Measurements from ENCODE around the gene WDR74. TPM values are rescaled to one million over a fixed set of nuclear protein-coding genes. Genes with fewer than 3 reads are reported as not detected.
"Not testable (repeated sequence)": the region's sequence is repeated elsewhere in the genome, so short reads cannot be mapped to it uniquely, and the experiment has no call there.

WDR74 gene
- polyA plus RNA-seq, 3 donors from 2014 or later, result 28.8 to 39.0 (median 31.9) TPM

GRCh38 chr11:62842171-62842741 is 2.9 kb upstream of the WDR74 start:
- H3K36me3 Mint-ChIP-seq, result peaks cover 0 to 3% (median 3%) of the 10 kb centered on the region in 3 donors
- no peaks in the 10 kb centered on the region for H3K9me3 Mint-ChIP-seq
- peaks cover 0 to 7% (median 5%) of the 10 kb centered on the region in 3 donors for H3K27me3 Mint-ChIP-seq (ENCODE audit: low read depth in 3 of 3)
- DNase-seq, result peak; percentile 32 to 46 (median 42)
- peaks cover 21 to 29% of the 10 kb centered on the region in 2 donors for H3K4me1 Mint-ChIP-seq
- H3K27ac Mint-ChIP-seq, result no peak overlapping the region
- no peak overlapping the region for H3K4me3 Mint-ChIP-seq

GRCh38 chr11:62841361-62842170 is 2.2 kb upstream of the WDR74 start:
- H3K9me3 Mint-ChIP-seq, result no peaks in the 10 kb centered on the region
- DNase-seq, result peak; percentile 87 to 94 (median 93)
- peaks cover 22 to 31% of the 10 kb centered on the region in 2 donors for H3K4me1 Mint-ChIP-seq
- H3K36me3 Mint-ChIP-seq, result peaks cover 0 to 5% (median 3%) of the 10 kb centered on the region in 3 donors
- peaks cover 0 to 7% (median 5%) of the 10 kb centered on the region in 3 donors for H3K27me3 Mint-ChIP-seq (ENCODE audit: low read depth in 3 of 3)
- no peak overlapping the region for H3K4me3 Mint-ChIP-seq
- H3K27ac Mint-ChIP-seq, result no peak overlapping the region

DNA sequence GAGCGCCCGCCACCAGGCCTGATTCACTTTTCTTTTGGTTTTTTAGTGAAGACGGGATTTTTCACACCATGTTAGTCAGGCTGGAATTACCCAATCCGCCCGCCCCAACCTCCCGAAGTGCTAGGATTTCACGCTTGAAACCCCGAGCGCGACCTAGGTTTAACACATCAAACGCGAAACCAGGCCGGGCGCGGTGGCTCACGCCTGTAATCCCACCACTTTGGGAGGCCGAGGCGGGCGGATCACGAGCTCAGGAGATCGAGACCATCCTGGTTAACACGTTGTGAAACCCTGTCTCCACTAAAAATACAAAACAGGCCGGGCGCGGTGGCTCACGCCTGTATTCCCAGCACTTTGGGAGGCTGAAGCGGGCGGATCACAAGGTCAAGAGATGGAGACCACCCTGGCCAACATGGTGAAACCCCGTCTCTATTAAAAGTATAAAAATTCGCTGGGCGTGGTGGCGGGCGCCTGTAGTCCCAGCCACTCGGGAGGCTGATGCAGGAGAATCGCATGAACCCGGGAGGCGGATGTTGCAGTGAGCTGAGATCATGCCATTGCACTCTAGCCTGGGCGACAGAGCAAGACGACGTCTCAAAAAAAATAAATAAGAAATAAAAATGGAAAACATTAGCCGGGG is 1.5 kb upstream of the WDR74 start:
- H3K27ac Mint-ChIP-seq; H3K27me3 Mint-ChIP-seq (ENCODE audit: low read depth in 3 of 3); H3K9me3 Mint-ChIP-seq; H3K36me3 Mint-ChIP-seq; H3K4me3 Mint-ChIP-seq: not testable (repeated sequence)
- peaks cover 22 to 33% of the 10 kb centered on the region in 2 donors for H3K4me1 Mint-ChIP-seq
- peak; percentile 89 to 93 (median 92) for DNase-seq

- Mint-ChIP-seq H3K4me3 (peak overlapping the region in 1 of 5 donors; percentile 25), H3K27ac (peak overlapping the region in 1 of 6 donors; percentile 51), H3K9me3 (no peaks in the 10 kb centered on the region), H3K27me3 (ENCODE audit: low read depth in 3 of 3) (peaks cover 5 to 17% (median 13%) of the 10 kb centered on the region in 3 donors), H3K36me3 (peaks cover 3 to 15% (median 4%) of the 10 kb centered on the region in 3 donors), H3K4me1 (peaks cover 46 to 53% of the 10 kb centered on the region in 2 donors)
- DNase-seq, result no peak
These were observed 4.1 kb downstream of the WDR74 start for GRCh38 chr11:62835336-62835735.

DNA sequence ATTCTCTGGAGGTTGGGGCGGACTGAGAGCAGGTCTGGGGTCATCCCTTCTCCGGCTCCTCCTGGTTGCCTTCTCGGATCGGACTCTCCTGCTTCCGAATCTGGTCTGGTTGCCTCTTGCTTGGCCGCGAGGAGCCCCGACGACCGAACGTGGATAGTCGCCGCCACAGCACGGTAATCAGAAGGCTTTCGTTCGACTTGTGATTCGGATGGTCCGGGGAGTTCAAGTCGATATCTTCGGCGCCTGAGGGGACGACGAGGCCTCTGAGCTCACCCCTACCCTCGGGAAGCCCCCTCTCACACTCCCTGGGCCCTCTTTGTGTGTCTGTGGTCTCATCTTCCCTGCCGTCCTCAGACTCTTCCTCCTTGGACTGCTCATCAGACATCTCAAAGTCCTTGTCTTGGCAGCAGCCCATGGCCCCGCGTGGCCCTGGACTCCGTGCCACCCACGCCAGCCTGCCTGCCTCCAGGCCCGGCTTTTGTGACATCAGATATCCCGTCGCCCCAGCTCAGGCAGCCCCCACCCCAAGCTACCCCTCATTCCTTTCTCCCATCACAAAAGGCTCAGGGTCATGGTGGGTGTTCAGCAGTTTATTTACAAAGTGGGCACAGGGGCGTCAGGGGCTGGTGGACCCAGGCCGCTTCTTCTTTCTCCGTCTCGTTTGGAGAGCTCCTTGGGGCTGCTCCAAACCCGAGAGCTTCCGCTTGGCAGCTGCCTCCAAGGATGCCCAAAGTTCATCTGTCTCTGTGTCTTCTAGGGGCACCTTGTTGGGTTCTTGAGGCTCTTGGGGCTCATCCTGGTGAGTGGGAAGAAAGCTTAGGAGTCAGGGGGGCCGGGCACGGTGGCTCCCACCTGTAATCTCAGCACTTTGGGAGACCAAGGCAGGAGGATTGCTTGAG is 6.8 kb downstream of the WDR74 start, which contains the start of gene TEX54:
TSS of gene TEX54 (minus strand) at position 506 of the 899 bp plus-strand sequence.
- DNase-seq, result no peak
- H3K27me3 Mint-ChIP-seq (ENCODE audit: low read depth in 3 of 3), result peaks cover 5 to 10% (median 8%) of the 10 kb centered on the region in 3 donors
- no peaks in the 10 kb centered on the region for H3K9me3 Mint-ChIP-seq
- peaks cover 34 to 51% of the 10 kb centered on the region in 2 donors for H3K4me1 Mint-ChIP-seq
- H3K4me3 Mint-ChIP-seq, result peak within 1 kb of the TSS; percentile 93 to 97 (median 95)
- peaks cover 2 to 15% (median 4%) of the 10 kb centered on the region in 3 donors for H3K36me3 Mint-ChIP-seq
- H3K27ac Mint-ChIP-seq, result peak within 1 kb of the TSS; percentile 95 to 100 (median 98)

DNA sequence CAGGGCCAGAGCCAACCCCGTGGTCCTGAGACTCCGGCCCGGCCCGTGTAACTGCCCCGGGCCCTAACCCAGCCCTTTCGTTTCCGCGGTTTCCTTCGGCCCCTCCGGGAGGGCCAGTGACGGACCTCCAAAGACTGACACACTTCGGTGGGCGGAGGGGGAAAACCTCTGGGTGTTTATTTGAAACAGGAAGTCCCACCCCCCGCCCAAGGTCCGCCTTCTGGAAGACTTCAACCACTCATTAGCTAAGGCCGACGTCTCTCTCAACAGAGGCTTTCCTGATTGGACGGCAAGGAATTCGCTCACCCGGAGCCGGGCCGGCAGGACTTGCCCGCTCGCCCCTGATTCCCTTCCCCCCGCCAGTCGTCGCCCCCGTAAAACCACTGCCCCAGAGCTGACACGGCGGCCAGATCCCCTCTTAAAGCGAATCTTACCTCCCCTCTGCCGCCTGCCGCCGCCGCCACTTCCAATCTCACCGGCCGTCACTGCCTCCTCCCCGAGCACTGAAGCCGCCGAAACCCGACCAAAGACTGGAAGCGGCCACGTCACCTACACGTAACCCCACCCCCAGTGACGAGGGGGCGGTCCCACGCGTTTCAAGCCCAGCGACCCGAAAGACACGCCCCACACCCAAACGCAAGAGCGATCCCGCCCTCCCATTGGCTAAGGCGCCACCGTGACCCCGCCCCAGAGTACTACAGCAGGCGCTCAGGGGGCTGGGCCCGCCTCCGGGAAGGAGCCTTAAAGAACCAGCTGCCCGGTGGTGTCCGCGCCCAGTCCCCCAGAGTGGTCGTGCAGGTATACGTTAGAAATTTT is 7.7 kb downstream of the WDR74 start, which contains the start of gene STX5:
TSS of gene STX5 (minus strand) at position 532 of the 816 bp plus-strand sequence. CDS start 808 bp downstream, outside the sequence.
- Mint-ChIP-seq H3K27me3 (ENCODE audit: low read depth in 3 of 3) (peaks cover 5 to 10% (median 8%) of the 10 kb centered on the region in 3 donors), H3K4me3 (peak within 1 kb of the TSS; percentile 93 to 97 (median 95)), H3K36me3 (peaks cover 6 to 21% (median 8%) of the 10 kb centered on the region in 3 donors), H3K27ac (peak within 1 kb of the TSS; percentile 95 to 100 (median 98)), H3K4me1 (peaks cover 34 to 55% of the 10 kb centered on the region in 2 donors), H3K9me3 (no peaks in the 10 kb centered on the region)
- DNase-seq, result peak; percentile 100

GRCh38 chr11:62830904-62831519 is 8.4 kb downstream of the WDR74 start:
- Mint-ChIP-seq H3K36me3 (peaks cover 6 to 18% (median 8%) of the 10 kb centered on the region in 3 donors), H3K27me3 (ENCODE audit: low read depth in 3 of 3) (peaks cover 5 to 10% (median 6%) of the 10 kb centered on the region in 3 donors), H3K4me1 (peaks cover 30 to 55% of the 10 kb centered on the region in 2 donors), H3K4me3 (peak overlapping the region; percentile 93 to 97 (median 95)), H3K9me3 (no peaks in the 10 kb centered on the region), H3K27ac (peak overlapping the region; percentile 95 to 100 (median 98))
- DNase-seq, result no peak

GRCh38 chr11:62828130-62828529 is 11.3 kb downstream of the WDR74 start:
- H3K4me1 Mint-ChIP-seq, result peaks cover 26 to 43% of the 10 kb centered on the region in 2 donors
- H3K9me3 Mint-ChIP-seq, DNase-seq, H3K27ac Mint-ChIP-seq, H3K4me3 Mint-ChIP-seq: not testable (repeated sequence)
- peaks cover 4 to 10% (median 7%) of the 10 kb centered on the region in 3 donors for H3K27me3 Mint-ChIP-seq (ENCODE audit: low read depth in 3 of 3)
- peaks cover 15 to 28% (median 19%) of the 10 kb centered on the region in 3 donors for H3K36me3 Mint-ChIP-seq

GRCh38 chr11:62823677-62824076 is 15.7 kb downstream of the WDR74 start:
- H3K4me1 Mint-ChIP-seq, result peaks cover 4 to 13% of the 10 kb centered on the region in 2 donors
- no peaks in the 10 kb centered on the region for H3K9me3 Mint-ChIP-seq
- peak overlapping the region in 1 of 6 donors; percentile 19 for H3K27ac Mint-ChIP-seq
- no peak for DNase-seq
- H3K27me3 Mint-ChIP-seq (ENCODE audit: low read depth in 3 of 3), result peaks cover 1 to 8% (median 3%) of the 10 kb centered on the region in 3 donors
- peaks cover 25 to 42% (median 26%) of the 10 kb centered on the region in 3 donors for H3K36me3 Mint-ChIP-seq
- no peak overlapping the region for H3K4me3 Mint-ChIP-seq

- no peak for DNase-seq
- peaks cover 0 to 5% of the 10 kb centered on the region in 2 donors for H3K4me1 Mint-ChIP-seq
- peaks cover 3 to 14% (median 8%) of the 10 kb centered on the region in 3 donors for H3K36me3 Mint-ChIP-seq
- peaks cover 3 to 10% (median 4%) of the 10 kb centered on the region in 3 donors for H3K27me3 Mint-ChIP-seq (ENCODE audit: low read depth in 3 of 3)
- no peak overlapping the region for H3K4me3 Mint-ChIP-seq
- H3K27ac Mint-ChIP-seq, result peak overlapping the region in 3 of 6 donors; percentile 0 to 69 (median 36)
- H3K9me3 Mint-ChIP-seq, result no peaks in the 10 kb centered on the region
These were observed 22.3 kb downstream of the WDR74 start for GRCh38 chr11:62817129-62817528.

- DNase-seq, result no peak
- Mint-ChIP-seq H3K36me3 (peaks cover 3 to 14% (median 8%) of the 10 kb centered on the region in 3 donors), H3K4me3 (no peak overlapping the region), H3K9me3 (no peaks in the 10 kb centered on the region), H3K27me3 (ENCODE audit: low read depth in 3 of 3) (peaks cover 3 to 10% (median 4%) of the 10 kb centered on the region in 3 donors), H3K27ac (no peak overlapping the region), H3K4me1 (peaks cover 0 to 5% of the 10 kb centered on the region in 2 donors)
These were observed 22.8 kb downstream of the WDR74 start for GRCh38 chr11:62816557-62816956.
